Suprapubic skin (tissue), 3 donors: ENCODE data around the gene ZNF555.

ENCODE experiments used
- EP300 ChIP-seq: sonication (generic); formaldehyde crosslinking; IDR thresholded peaks from one replicate; pipeline ENCODE4 v1.6.1; 2017; ENCODE audit warnings: antibody characterized with exemption
- TF ChIP-seq, protein P1 (sequence below), 2 donors: fragments of 200-600 bp in 1 of 2; fragments of 450-650 bp in 1 of 2; sonication (generic) in 1 of 2; IDR thresholded peaks; one replicate each; pipeline ENCODE4 v1.5.1; 2016 to 2019; ENCODE audit warnings: antibody characterized with exemption in 2 of 2, mild to moderate bottlenecking in 1 of 2, moderate library complexity in 1 of 2

DNA sequence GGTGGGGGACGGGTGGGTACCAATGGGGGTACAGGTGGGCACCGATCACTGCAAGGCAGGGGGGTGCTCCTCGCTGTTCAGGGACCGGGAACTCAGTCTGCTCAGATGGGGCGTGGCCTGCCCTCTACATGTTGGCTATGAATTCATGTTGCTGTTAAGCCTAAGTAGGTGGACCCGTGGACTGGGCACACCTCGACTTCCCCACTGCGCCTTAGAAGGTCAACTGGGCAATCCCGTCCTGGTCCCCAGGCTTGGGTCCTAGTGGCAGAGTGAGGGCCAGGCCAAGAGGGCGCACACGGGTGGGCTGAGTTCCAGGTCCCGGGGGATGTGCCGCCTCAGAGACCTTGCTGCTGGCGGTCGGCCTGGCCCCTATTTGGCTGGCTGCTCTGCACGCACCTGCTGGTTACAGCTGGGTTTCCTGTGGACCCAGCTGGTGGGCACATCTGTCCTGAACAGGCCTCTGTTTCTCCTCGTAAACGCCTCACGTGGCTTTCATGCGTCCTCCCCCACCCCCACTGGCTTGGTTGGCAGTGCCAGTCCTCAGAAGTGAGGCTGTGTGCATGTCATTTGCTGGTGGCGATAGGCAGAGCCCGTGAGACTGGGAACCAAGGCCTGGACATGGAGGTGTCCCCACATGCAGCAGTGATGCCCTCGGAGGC lies 35.2 kb upstream of the ZNF555 start:
- no peak for TF ChIP-seq EP300
- TF ChIP-seq, protein P1, sequence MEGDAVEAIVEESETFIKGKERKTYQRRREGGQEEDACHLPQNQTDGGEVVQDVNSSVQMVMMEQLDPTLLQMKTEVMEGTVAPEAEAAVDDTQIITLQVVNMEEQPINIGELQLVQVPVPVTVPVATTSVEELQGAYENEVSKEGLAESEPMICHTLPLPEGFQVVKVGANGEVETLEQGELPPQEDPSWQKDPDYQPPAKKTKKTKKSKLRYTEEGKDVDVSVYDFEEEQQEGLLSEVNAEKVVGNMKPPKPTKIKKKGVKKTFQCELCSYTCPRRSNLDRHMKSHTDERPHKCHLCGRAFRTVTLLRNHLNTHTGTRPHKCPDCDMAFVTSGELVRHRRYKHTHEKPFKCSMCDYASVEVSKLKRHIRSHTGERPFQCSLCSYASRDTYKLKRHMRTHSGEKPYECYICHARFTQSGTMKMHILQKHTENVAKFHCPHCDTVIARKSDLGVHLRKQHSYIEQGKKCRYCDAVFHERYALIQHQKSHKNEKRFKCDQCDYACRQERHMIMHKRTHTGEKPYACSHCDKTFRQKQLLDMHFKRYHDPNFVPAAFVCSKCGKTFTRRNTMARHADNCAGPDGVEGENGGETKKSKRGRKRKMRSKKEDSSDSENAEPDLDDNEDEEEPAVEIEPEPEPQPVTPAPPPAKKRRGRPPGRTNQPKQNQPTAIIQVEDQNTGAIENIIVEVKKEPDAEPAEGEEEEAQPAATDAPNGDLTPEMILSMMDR (IDR thresholded peaks at IDR 0.05): no peak
